ENCODE measurements around the gene CPNE5.
A peak's percentile ranks its signal among the peaks of the same experiment; 100 is the strongest.

- TF ChIP-seq CTCF (IDR thresholded peaks at IDR 0.05; ENCODE audit: insufficient read depth, low read length) = no peak
- no peak for TF ChIP-seq REST (IDR thresholded peaks at IDR 0.05; ENCODE audit: insufficient replicate concordance, low read depth)
- TF ChIP-seq GABPA (IDR thresholded peaks at IDR 0.05; ENCODE audit: low read depth) = peak; percentile 99
- TF ChIP-seq SPI1 (IDR thresholded peaks at IDR 0.05; ENCODE audit: borderline replicate concordance, low read depth) = no peak
Measured at GRCh38 chr6:36874443-36875249, 35.4 kb upstream of the CPNE5 start, which contains the start of gene PPIL1.
